Liver (tissue), 9 donors: ENCODE data around the gene NIT2. TPM values are rescaled to one million over a fixed set of nuclear protein-coding genes. Genes with fewer than 3 reads are reported as not detected.

Experiments used
- DNase-seq: peaks from one replicate; pipeline ENCODE4 v3.0.0-alpha.2; 2017; ENCODE audit warnings: low spot score
- H3K27ac ChIP-seq, 2 donors: one replicate each; pipeline ENCODE4 v1.7.0; 2013; ENCODE audit warnings: inconsistent platforms in 2 of 2, low read length in 2 of 2, control low read depth in 1 of 2, low read depth in 1 of 2, mild to moderate bottlenecking in 1 of 2
- H3K27me3 ChIP-seq, 4 donors: one replicate each; pipeline versions ENCODE4 v1.6.1 to v1.7.0; 2013; ENCODE audit warnings: low read length in 3 of 4, inconsistent platforms in 1 of 4, mild to moderate bottlenecking in 1 of 4, moderate library complexity in 1 of 4; ENCODE audit not compliant: control insufficient read depth in 4 of 4, insufficient read depth in 4 of 4
- H3K36me3 ChIP-seq, 4 donors: one replicate each; pipeline versions ENCODE4 v1.6.1 to v1.7.0; 2013; ENCODE audit warnings: low read length in 3 of 4, mild to moderate bottlenecking in 3 of 4, low read depth in 1 of 4, moderate library complexity in 1 of 4; ENCODE audit not compliant: control insufficient read depth in 4 of 4, insufficient read depth in 3 of 4
- H3K4me1 ChIP-seq, 4 donors: one replicate each; pipeline versions ENCODE4 v1.6.1 to v1.7.0; 2013; ENCODE audit warnings: low read length in 3 of 4, mild to moderate bottlenecking in 3 of 4, moderate library complexity in 1 of 4; ENCODE audit not compliant: control insufficient read depth in 4 of 4, insufficient read depth in 4 of 4
- H3K4me3 ChIP-seq, 3 donors: one replicate each; pipeline versions ENCODE4 v1.6.1 to v1.7.0; 2013; ENCODE audit warnings: low read length in 3 of 3, control low read depth in 1 of 3, low read depth in 1 of 3, mild to moderate bottlenecking in 1 of 3
- H3K9ac ChIP-seq, 2 donors: one replicate each; pipeline ENCODE4 v1.7.0; 2013; ENCODE audit warnings: low read length in 2 of 2, mild to moderate bottlenecking in 2 of 2, moderate library complexity in 2 of 2, control low read depth in 1 of 2, low read depth in 1 of 2
- H3K9me3 ChIP-seq, 4 donors: one replicate each; pipeline versions ENCODE4 v1.6.1 to v1.7.0; 2013; ENCODE audit warnings: low read length in 3 of 4; ENCODE audit not compliant: control insufficient read depth in 4 of 4
- ATF3 ChIP-seq: IDR thresholded peaks from 2 replicates; pipeline ENCODE4 v1.6.1; 2016; ENCODE audit warnings: antibody characterized with exemption
- CTCF ChIP-seq: fragments of 150-350 bp; IDR thresholded peaks from 2 replicates; pipeline ENCODE4 v1.5.1; 2017; ENCODE audit warnings: improper control_type of control experiment, low read depth, low read length; ENCODE audit not compliant: missing input control
- EGR1 ChIP-seq, 2 donors: IDR thresholded peaks; 2 replicates each; pipeline ENCODE4 v1.6.1; 2016 to 2018; ENCODE audit warnings: antibody characterized with exemption in 2 of 2, low read depth in 2 of 2
- FOXA1 ChIP-seq: IDR thresholded peaks from 2 replicates; pipeline ENCODE4 v1.6.1; 2016; ENCODE audit warnings: antibody characterized with exemption
- FOXA2 ChIP-seq: IDR thresholded peaks from 2 replicates; pipeline ENCODE4 v1.6.1; 2016; ENCODE audit warnings: antibody characterized with exemption
- GABPA ChIP-seq, 2 donors: IDR thresholded peaks in 1 of 2; conservative IDR thresholded peaks in 1 of 2; 2 replicates each; pipeline ENCODE4 v1.6.1; 2016; ENCODE audit warnings: antibody characterized with exemption in 2 of 2, mild to moderate bottlenecking in 1 of 2, moderate library complexity in 1 of 2
- HNF4A ChIP-seq, 2 donors: conservative IDR thresholded peaks; 2 replicates each; pipeline ENCODE4 v1.6.1; 2016; ENCODE audit warnings: antibody characterized with exemption in 2 of 2, mild to moderate bottlenecking in 2 of 2
- HNF4G ChIP-seq: IDR thresholded peaks from 2 replicates; pipeline ENCODE4 v1.6.1; 2016; ENCODE audit warnings: antibody characterized with exemption
- JUND ChIP-seq, 2 donors: IDR thresholded peaks; 2 replicates each; pipeline ENCODE4 v1.6.1; 2016; ENCODE audit warnings: antibody characterized with exemption in 2 of 2
- MAX ChIP-seq: IDR thresholded peaks from 2 replicates; pipeline ENCODE4 v1.6.1; 2016; ENCODE audit warnings: antibody characterized with exemption
- NR2F2 ChIP-seq: IDR thresholded peaks from 2 replicates; pipeline ENCODE4 v1.6.1; 2016; ENCODE audit warnings: antibody characterized with exemption
- RAD21 ChIP-seq, 2 donors: IDR thresholded peaks; 2 replicates each; pipeline ENCODE4 v1.6.1; 2016; ENCODE audit warnings: antibody characterized with exemption in 2 of 2, mild to moderate bottlenecking in 2 of 2
- REST ChIP-seq: IDR thresholded peaks from 2 replicates; pipeline ENCODE4 v1.6.1; 2016; ENCODE audit warnings: antibody characterized with exemption, mild to moderate bottlenecking
- RXRA ChIP-seq, 2 donors: IDR thresholded peaks; 2 replicates each; pipeline ENCODE4 v1.6.1; 2017 to 2018; ENCODE audit warnings: antibody characterized with exemption in 2 of 2, mild to moderate bottlenecking in 1 of 2
- SP1 ChIP-seq: IDR thresholded peaks from 2 replicates; pipeline ENCODE4 v1.6.1; 2018; ENCODE audit warnings: antibody characterized with exemption, mild to moderate bottlenecking
- TAF1 ChIP-seq: conservative IDR thresholded peaks from 2 replicates; pipeline ENCODE4 v1.6.1; 2016; ENCODE audit warnings: antibody characterized with exemption, mild to moderate bottlenecking
- YY1 ChIP-seq: IDR thresholded peaks from 2 replicates; pipeline ENCODE4 v1.6.1; 2016; ENCODE audit warnings: antibody characterized with exemption, mild to moderate bottlenecking
- ZBTB33 ChIP-seq: IDR thresholded peaks from 2 replicates; pipeline ENCODE4 v1.6.1; 2016; ENCODE audit warnings: antibody characterized with exemption
- WGBS: extraction: QIAGEN DNeasy Blood & Tissue Kit; methylation state at CpG from one replicate; pipeline ENCODE4 v1.1.7; 2013; 5-methylcytosine and 5-hydroxymethylcytosine counted together
- polyA plus RNA-seq, 2 donors: library from polyadenylated mRNA; stranded (reverse) in 1 of 2; unstranded in 1 of 2; fragments of 200-250 nt in 1 of 2; fragments of >200 nt in 1 of 2; fragmentation: Nextera tagmentation in 1 of 2; extraction: Ambion mirVana in 1 of 2; gene quantifications; one replicate each; pipeline versions ENCODE4 v1.2.1 to v1.2.3, GENCODE V29; 2013 to 2015
- total RNA-seq, 2 donors: library from RNA; depleted of rRNA; stranded (reverse); fragments of >200 nt; gene quantifications; one replicate each; pipeline ENCODE4 v1.2.3, GENCODE V29; 2014
- donor health status: healthy.
- donor health status: healthy.
- donor health status: healthy.
- donor health status: healthy.
- donor health status: healthy.

Gene NIT2
- total and polyA plus RNA-seq, 4 donors: 32.4 to 243 (median 55.3) TPM

GRCh38 chr3:100366424-100366823 is 31.9 kb downstream of the NIT2 start:
- TF ChIP-seq FOXA1 (no peak), RAD21 (IDR thresholded peaks at IDR 0.05) (no peak), CTCF (no peak), JUND (IDR thresholded peaks at IDR 0.05) (no peak), MAX (no peak), GABPA (IDR thresholded peaks at IDR 0.05 in 1 of 2, conservative IDR thresholded peaks at IDR 0.05 in 1 of 2) (no peak), TAF1 (no peak)
- Histone ChIP-seq H3K27ac (no peak overlapping the region), H3K9me3 (peaks cover 0 to 2% (median 0%) of the 10 kb centered on the region in 4 donors), H3K4me1 (peaks cover 0 to 20% (median 0%) of the 10 kb centered on the region in 4 donors), H3K36me3 (peaks cover 4 to 33% (median 28%) of the 10 kb centered on the region in 4 donors), H3K4me3 (no peak overlapping the region), H3K9ac (no peak overlapping the region), H3K27me3 (no peaks in the 10 kb centered on the region)
- 85% methylated on average over 2 of the region's 2 CpGs for WGBS
- DNase-seq: no peak

GRCh38 chr3:100368441-100368840 is 33.9 kb downstream of the NIT2 start:
- H3K4me3 ChIP-seq: no peak overlapping the region
- TF ChIP-seq HNF4A (conservative IDR thresholded peaks at IDR 0.05) (no peak), CTCF (no peak), EGR1 (IDR thresholded peaks at IDR 0.05; ENCODE audit: low read depth in 2 of 2) (no peak), NR2F2 (no peak), REST (no peak), HNF4G (no peak), FOXA2 (no peak), ZBTB33 (no peak), YY1 (no peak), RXRA (IDR thresholded peaks at IDR 0.05) (no peak), JUND (IDR thresholded peaks at IDR 0.05) (no peak), GABPA (IDR thresholded peaks at IDR 0.05 in 1 of 2, conservative IDR thresholded peaks at IDR 0.05 in 1 of 2) (no peak), MAX (no peak), FOXA1 (no peak), TAF1 (no peak), RAD21 (IDR thresholded peaks at IDR 0.05) (no peak), SP1 (no peak), ATF3 (no peak)
- no peak overlapping the region for H3K9ac ChIP-seq
- H3K27ac ChIP-seq: no peak overlapping the region
- WGBS: 69% methylated on average over 8 of the region's 8 CpGs
- H3K36me3 ChIP-seq: peaks cover 10 to 39% (median 31%) of the 10 kb centered on the region in 4 donors
- H3K27me3 ChIP-seq: no peaks in the 10 kb centered on the region
- H3K9me3 ChIP-seq: no peaks in the 10 kb centered on the region
- DNase-seq: no peak
- peaks cover 0 to 13% (median 2%) of the 10 kb centered on the region in 4 donors for H3K4me1 ChIP-seq
